K562 (cell line): ENCODE results near the gene VGF. TPM values are rescaled to one million over a fixed set of nuclear protein-coding genes. Genes with fewer than 3 reads are reported as not detected.

Experiments
- ARID2 ChIP-seq: fragments of 450-650 bp; IDR thresholded peaks from 2 replicates; pipeline ENCODE4 v1.6.1; 2017; ENCODE audit warnings: antibody characterized with exemption, mild to moderate bottlenecking
- CCNT2 ChIP-seq: IDR thresholded peaks from 2 replicates; pipeline ENCODE4 v1.6.1; 2011; ENCODE audit warnings: borderline replicate concordance, low read depth, mild to moderate bottlenecking, moderate library complexity, mixed read lengths, low read length; ENCODE audit not compliant: insufficient read length; ENCODE audit errors: extremely low read depth
- CREB1 ChIP-seq, 2 experiments: sonication (generic) in 1 of 2; formaldehyde crosslinking in 1 of 2; IDR thresholded peaks; 2 replicates each; pipeline versions ENCODE4 v1.6.1 to v1.8.0; 2012 to 2022; ENCODE audit warnings: inconsistent platforms in 1 of 2, mild to moderate bottlenecking in 1 of 2, missing genetic modification reagents in 1 of 2, moderate library complexity in 1 of 2
- CREBBP ChIP-seq: IDR thresholded peaks from one replicate; pipeline ENCODE4 v1.6.1; 2012; ENCODE audit warnings: low read depth, mild to moderate bottlenecking, control low read depth, inconsistent platforms, low read length
- CTBP1 ChIP-seq: fragments of 450-650 bp; IDR thresholded peaks from 2 replicates; pipeline ENCODE4 v1.6.1; 2016; ENCODE audit warnings: borderline replicate concordance
- DDX20 ChIP-seq: fragments of 450-650 bp; IDR thresholded peaks from 2 replicates; pipeline ENCODE4 v1.6.1; 2016; ENCODE audit warnings: missing genetic modification characterization, low read depth, mild to moderate bottlenecking, missing compliant biosample characterization, moderate library complexity
- EHMT2 ChIP-seq: fragments of 450-650 bp; IDR thresholded peaks from 2 replicates; pipeline ENCODE4 v1.6.1; 2018; ENCODE audit warnings: antibody characterized with exemption
- HIVEP1 ChIP-seq: fragments of 250-450 bp; sonication (Bioruptor Pico); IDR thresholded peaks from 2 replicates; pipeline ENCODE4 v1.4.0; 2020; ENCODE audit warnings: mild to moderate bottlenecking
- HMBOX1 ChIP-seq: sonication (generic); IDR thresholded peaks from 2 replicates; pipeline ENCODE4 v1.6.1; 2016
- HOXB6 ChIP-seq: fragments of 250-450 bp; sonication (Bioruptor Pico); IDR thresholded peaks from 2 replicates; pipeline ENCODE4 v1.5.1; 2022; ENCODE audit warnings: mild to moderate bottlenecking, borderline replicate concordance
- IRF2 ChIP-seq: sonication (generic); formaldehyde crosslinking; IDR thresholded peaks from 2 replicates; pipeline ENCODE4 v1.8.1; 2022; ENCODE audit warnings: mild to moderate bottlenecking, missing genetic modification reagents
- IRF9 ChIP-seq: fragments of 450-650 bp; IDR thresholded peaks from 2 replicates; pipeline ENCODE4 v1.6.1; 2016; ENCODE audit warnings: missing biosample characterization, missing genetic modification characterization
- KDM1A ChIP-seq, 2 experiments: fragments of 450-650 bp; IDR thresholded peaks; 2 replicates each; pipeline ENCODE4 v1.6.1; 2016; ENCODE audit warnings: mild to moderate bottlenecking in 2 of 2
- L3MBTL2 ChIP-seq: fragments of 450-650 bp; IDR thresholded peaks from 2 replicates; pipeline ENCODE4 v1.6.1; 2016; ENCODE audit warnings: mild to moderate bottlenecking, moderate library complexity
- NUFIP1 ChIP-seq: fragments of 450-650 bp; IDR thresholded peaks from 2 replicates; pipeline ENCODE4 v1.6.1; 2018; ENCODE audit not compliant: partially characterized antibody
- POLR2G ChIP-seq: fragments of 200-400 bp; formaldehyde crosslinking; IDR thresholded peaks from 2 replicates; pipeline ENCODE4 v1.6.1; 2017; ENCODE audit warnings: low read depth, mild to moderate bottlenecking, antibody characterized with exemption, low read length, moderate library complexity
- RBFOX2 ChIP-seq: fragments of 200-400 bp; formaldehyde crosslinking; IDR thresholded peaks from 2 replicates; pipeline ENCODE4 v1.6.1; 2017; ENCODE audit warnings: low read depth, mild to moderate bottlenecking, low read length, moderate library complexity
- RFX1 ChIP-seq: fragments of 450-650 bp; IDR thresholded peaks from 2 replicates; pipeline ENCODE4 v1.6.1; 2016; ENCODE audit warnings: mild to moderate bottlenecking, moderate library complexity
- SMC3 ChIP-seq: conservative IDR thresholded peaks from 2 replicates; pipeline ENCODE4 v1.6.1; 2011; ENCODE audit warnings: low read depth, low read length, improper control_type of control experiment; ENCODE audit not compliant: insufficient read depth
- TAF9B ChIP-seq: fragments of 450-650 bp; IDR thresholded peaks from 2 replicates; pipeline ENCODE4 v1.6.1; 2018; ENCODE audit warnings: mild to moderate bottlenecking; ENCODE audit not compliant: partially characterized antibody
- ZBTB12 ChIP-seq: fragments of 250-450 bp; sonication (Bioruptor Pico); IDR thresholded peaks from 2 replicates; pipeline ENCODE4 v1.4.0; 2020
- ZFP36 ChIP-seq: fragments of 150-350 bp; IDR thresholded peaks from 2 replicates; pipeline ENCODE4 v1.6.1; 2018; ENCODE audit warnings: low read length, low read depth; ENCODE audit not compliant: partially characterized antibody
- ZNF263 ChIP-seq: sonication (generic); formaldehyde crosslinking; IDR thresholded peaks from 2 replicates; pipeline ENCODE4 v1.8.0; 2022; ENCODE audit warnings: mild to moderate bottlenecking, missing genetic modification reagents, borderline replicate concordance
- ZNF511 ChIP-seq: sonication (generic); formaldehyde crosslinking; IDR thresholded peaks from 2 replicates; pipeline ENCODE4 v1.8.0; 2022; ENCODE audit warnings: mild to moderate bottlenecking, missing genetic modification reagents
- ZNF589 ChIP-seq: fragments of 200-800 bp; sonication (Bioruptor generic); IDR thresholded peaks from 2 replicates; pipeline ENCODE4 v1.6.1; 2016; ENCODE audit warnings: low read depth, missing genetic modification characterization, missing compliant biosample characterization
- ZNF766 ChIP-seq: fragments of 200-800 bp; sonication (Bioruptor generic); conservative IDR thresholded peaks from 2 replicates; pipeline ENCODE4 v1.6.1; 2016; ENCODE audit warnings: missing genetic modification characterization, missing compliant biosample characterization
- polyA plus RNA-seq, 8 experiments: library from polyadenylated mRNA; depleted of rRNA in 4 of 8; stranded (reverse) in 5 of 8; unstranded in 3 of 8; fragments of >200 nt; fragmentation: Nextera tagmentation in 2 of 8; fragmentation: Illumina TruSeq in 1 of 8; extraction: Ambion mirVana in 2 of 8; extraction: Trizol in 1 of 8; gene quantifications; 2 replicates each; pipeline versions ENCODE4 v1.2.1 to v1.2.3, GENCODE V29; 2011 to 2014; ENCODE audit warnings: inconsistent platforms in 1 of 8, missing spikeins in 1 of 8
- total RNA-seq, 7 experiments: library from RNA; depleted of rRNA in 6 of 7; stranded (reverse); fragments of >200 nt in 6 of 7; fragmentation: Illumina TruSeq in 2 of 7; extraction: Trizol in 2 of 7; gene quantifications; 2 replicates each; pipeline versions ENCODE4 v1.2.1 to v1.2.3, GENCODE V29; 2011 to 2021; ENCODE audit warnings: low replicate concordance in 1 of 7

VGF gene
- total and polyA plus RNA-seq, 9 of the 15 experiments (the other 6 are each of a cell fraction or from before 2014, with no cell fraction given): 0.03 to 5.7 (median 0.34) TPM

GRCh38 chr7:101169838-101170551 lies 4.6 kb upstream of the VGF start (continued):
- TF ChIP-seq ZNF263 (CRISPR knock-in tag): no peak
- peak; percentile 37; the same call in 1 of the 2 replicates for TF ChIP-seq CREB1 (IDR thresholded peaks at IDR 0.05)
- peak; percentile 65; the same call in 1 of the 2 replicates for TF ChIP-seq CREB1 (CRISPR knock-in tag; IDR thresholded peaks at IDR 0.05)
- TF ChIP-seq HMBOX1: no peak
- TF ChIP-seq ZNF589 (CRISPR knock-in tag): no peak
- no peak for TF ChIP-seq ZNF766 (CRISPR knock-in tag)
- no peak for TF ChIP-seq NUFIP1
- no peak for TF ChIP-seq ARID2
- no peak for TF ChIP-seq HIVEP1 (CRISPR knock-in tag)
- peak; percentile 43; the same call in 1 of the 2 replicates for TF ChIP-seq L3MBTL2
- no peak for TF ChIP-seq HOXB6
- no peak for TF ChIP-seq EHMT2
- no peak for TF ChIP-seq DDX20 (tag)
- TF ChIP-seq ZNF511 (CRISPR knock-in tag): no peak
- no peak for TF ChIP-seq IRF2 (CRISPR knock-in tag)
- no peak for TF ChIP-seq CREBBP
- TF ChIP-seq KDM1A (IDR thresholded peaks at IDR 0.05): no peak
- 0 out of 2 replicates have a peak, but pooled peaks have one; percentile 38 for TF ChIP-seq RBFOX2
- TF ChIP-seq TAF9B: no peak
- no peak for TF ChIP-seq ZFP36
- TF ChIP-seq IRF9: no peak
- peak; percentile 67; the same call in 1 of the 2 replicates for TF ChIP-seq CTBP1
- no peak for TF ChIP-seq POLR2G
- TF ChIP-seq RFX1: no peak
- peak; percentile 75 for TF ChIP-seq SMC3
- TF ChIP-seq ZBTB12 (CRISPR knock-in tag): no peak
- no peak for TF ChIP-seq CCNT2
